Nephron (organoid): ENCODE data around the gene WASHC2C.
"Not testable (repeated sequence)": the region's sequence is repeated elsewhere in the genome, so short reads cannot be mapped to it uniquely, and the experiment has no call there.

Source experiments
- H3K27ac Mint-ChIP-seq, 3 experiments: 2 replicates each; pipeline ENCODE4 v1.8.0; 2020; ENCODE audit warnings: mixed read lengths in 3 of 3, mild to moderate bottlenecking in 2 of 3, moderate library complexity in 1 of 3
- H3K27me3 Mint-ChIP-seq: 2 replicates; pipeline ENCODE4 v1.8.0; 2021; ENCODE audit warnings: low read depth, mild to moderate bottlenecking, moderate library complexity, mixed read lengths
- H3K36me3 Mint-ChIP-seq: 2 replicates; pipeline ENCODE4 v1.8.0; 2020; ENCODE audit warnings: low read depth, mixed read lengths
- H3K4me1 Mint-ChIP-seq: 2 replicates; pipeline ENCODE4 v1.8.0; 2020; ENCODE audit warnings: mixed read lengths
- H3K4me3 Mint-ChIP-seq, 3 experiments: 2 replicates each; pipeline ENCODE4 v1.8.0; 2020; ENCODE audit warnings: mild to moderate bottlenecking in 3 of 3, mixed read lengths in 3 of 3, moderate library complexity in 2 of 3
- H3K9me3 Mint-ChIP-seq: 2 replicates; pipeline ENCODE4 v1.8.0; 2020; ENCODE audit warnings: mixed read lengths
- CTCF ChIP-seq, 3 experiments: fragments of 200-600 bp; sonication (generic); IDR thresholded peaks; one replicate each; pipeline ENCODE4 v1.5.0; 2021; ENCODE audit warnings: antibody characterized with exemption in 3 of 3; ENCODE audit not compliant: unreplicated experiment in 3 of 3

Gene WASHC2C

GRCh38 chr10:45817130-45817859, 90.2 kb downstream of the WASHC2C start:
- Mint-ChIP-seq H3K4me3 (no peak overlapping the region), H3K36me3 (no peaks in the 10 kb centered on the region), H3K27me3 (no peaks in the 10 kb centered on the region), H3K9me3 (peaks cover 8% of the 10 kb centered on the region), H3K27ac (no peak overlapping the region), H3K4me1 (no peaks in the 10 kb centered on the region)
- TF ChIP-seq CTCF (IDR thresholded peaks at IDR 0.05; ENCODE audit: unreplicated experiment in 3 of 3) = no peak

- Mint-ChIP-seq H3K27me3 (no peaks in the 10 kb centered on the region), H3K36me3 (no peaks in the 10 kb centered on the region), H3K9me3 (peaks cover 8% of the 10 kb centered on the region), H3K4me3 (no peak overlapping the region), H3K4me1 (no peaks in the 10 kb centered on the region), H3K27ac (no peak overlapping the region)
- no peak for TF ChIP-seq CTCF (IDR thresholded peaks at IDR 0.05; ENCODE audit: unreplicated experiment in 3 of 3)
Measured at GRCh38 chr10:45817912-45818311, 90.8 kb downstream of the WASHC2C start.

- H3K27me3 Mint-ChIP-seq = no peaks in the 10 kb centered on the region
- H3K4me3 Mint-ChIP-seq = no peak overlapping the region
- no peak for TF ChIP-seq CTCF (IDR thresholded peaks at IDR 0.05; ENCODE audit: unreplicated experiment in 3 of 3)
- peaks cover 8% of the 10 kb centered on the region for H3K9me3 Mint-ChIP-seq
- H3K4me1 Mint-ChIP-seq = no peaks in the 10 kb centered on the region
- no peak overlapping the region for H3K27ac Mint-ChIP-seq
- peaks cover 4% of the 10 kb centered on the region for H3K36me3 Mint-ChIP-seq
Measured at GRCh38 chr10:45819552-45819951, 92.5 kb downstream of the WASHC2C start.

GRCh38 chr10:45820107-45820830, 93.2 kb downstream of the WASHC2C start:
- H3K9me3 Mint-ChIP-seq, H3K36me3 Mint-ChIP-seq: not testable (repeated sequence)

GRCh38 chr10:45822918-45823317, 95.9 kb downstream of the WASHC2C start:
- H3K9me3 Mint-ChIP-seq, H3K4me3 Mint-ChIP-seq, H3K27ac Mint-ChIP-seq, H3K27me3 Mint-ChIP-seq, H3K36me3 Mint-ChIP-seq, H3K4me1 Mint-ChIP-seq: not testable (repeated sequence)

More at GRCh38 chr10:45820107-45820830, 93.2 kb downstream of the WASHC2C start:
- H3K27ac Mint-ChIP-seq, H3K27me3 Mint-ChIP-seq, H3K4me3 Mint-ChIP-seq, H3K4me1 Mint-ChIP-seq: not testable (repeated sequence)
